ENCODE measurements around the gene SND1. TPM values are rescaled to one million over a fixed set of nuclear protein-coding genes. Genes with fewer than 3 reads are reported as not detected.
A peak's percentile ranks its signal among the peaks of the same experiment; 100 is the strongest.

SND1 gene
- total RNA-seq, 4 donors from 2014 or later = 64.3 to 77.0 (median 70.4) TPM

GRCh38 chr7:128135515-128136214, 483.7 kb downstream of the SND1 start:
- H3K4me1 ChIP-seq = peaks cover 6 to 18% (median 15%) of the 10 kb centered on the region in 4 donors
- no peak overlapping the region for H3K27ac ChIP-seq
- H3K36me3 ChIP-seq = no peaks in the 10 kb centered on the region
- TF ChIP-seq POLR2A (IDR thresholded peaks at IDR 0.05) (no peak), POLR2AphosphoS5 (IDR thresholded peaks at IDR 0.05) (no peak), CTCF (IDR thresholded peaks at IDR 0.05) (peak; percentile 42 to 92 (median 86))
- in situ Hi-C loops (cut with MboI; ENCODE audit: low pct_ligation_motif_present in 1 of 4, low pct_unique_long_range_greater_than_20kb in 1 of 4, low sequenced_read_pairs in 3 of 4) (loop anchor here in 1 of 4 donors (10.0 kb wide), 1 partner anchor 69 kb away; no protein-coding TSS in a partner anchor), intact Hi-C loops (cut with DNase I; ENCODE audit: low total_unique reads) (loop anchor here (5.0 kb wide), 1 partner anchor 72 kb away; no protein-coding TSS in a partner anchor)
- H3K27me3 ChIP-seq = peaks cover 94% of the 10 kb centered on the region
- no peaks in the 10 kb centered on the region for H3K9me3 ChIP-seq
- 0 to 1% methylated on average over 6 to 54 of the region's 57 CpGs for WGBS, 2 donors (ENCODE audit: low coverage in 1 of 2)
- H3K4me3 ChIP-seq = peak overlapping the region; percentile 35 to 67 (median 45)
- DNase-seq = peak; percentile 43

- intact Hi-C loops (cut with DNase I; ENCODE audit: low total_unique reads) = loop anchor here (5.0 kb wide), 1 partner anchor 71 kb away; no protein-coding TSS in a partner anchor
- Histone ChIP-seq H3K4me1 (peaks cover 6 to 18% (median 15%) of the 10 kb centered on the region in 4 donors), H3K27ac (no peak overlapping the region), H3K4me3 (peak overlapping the region; percentile 35 to 67 (median 45)), H3K9me3 (no peaks in the 10 kb centered on the region), H3K36me3 (no peaks in the 10 kb centered on the region), H3K27me3 (peaks cover 95% of the 10 kb centered on the region)
- in situ Hi-C loops (cut with MboI; ENCODE audit: low pct_ligation_motif_present in 1 of 4, low pct_unique_long_range_greater_than_20kb in 1 of 4, low sequenced_read_pairs in 3 of 4) = loop anchor here in 1 of 4 donors (10.0 kb wide), 1 partner anchor 69 kb away; no protein-coding TSS in a partner anchor
- 5% methylated on average over 22 of the region's 22 CpGs; no CpG with 5 or more reads in 1 of the 2 donors for WGBS, 2 donors (ENCODE audit: low coverage in 1 of 2)
- DNase-seq = no peak
- TF ChIP-seq CTCF (IDR thresholded peaks at IDR 0.05) = no peak
- TF ChIP-seq EP300 (IDR thresholded peaks at IDR 0.05; ENCODE audit: low read depth) = no peak
- TF ChIP-seq POLR2A (IDR thresholded peaks at IDR 0.05) = no peak
- TF ChIP-seq POLR2AphosphoS5 (IDR thresholded peaks at IDR 0.05) = no peak
Measured at GRCh38 chr7:128136215-128136597, 484.2 kb downstream of the SND1 start.

- in situ Hi-C loops (cut with MboI; ENCODE audit: low pct_ligation_motif_present in 1 of 4, low pct_unique_long_range_greater_than_20kb in 1 of 4, low sequenced_read_pairs in 3 of 4) (loop anchor here in 1 of 4 donors (10.0 kb wide), 1 partner anchor 68 kb away; no protein-coding TSS in a partner anchor), intact Hi-C loops (cut with DNase I; ENCODE audit: low total_unique reads) (loop anchor here (5.0 kb wide), 1 partner anchor 70 kb away; no protein-coding TSS in a partner anchor)
- DNase-seq = no peak
- Histone ChIP-seq H3K27ac (no peak overlapping the region), H3K36me3 (no peaks in the 10 kb centered on the region), H3K4me3 (no peak overlapping the region), H3K27me3 (peaks cover 89% of the 10 kb centered on the region), H3K9me3 (no peaks in the 10 kb centered on the region), H3K4me1 (peaks cover 6 to 18% (median 15%) of the 10 kb centered on the region in 4 donors)
- WGBS, 2 donors (ENCODE audit: low coverage in 1 of 2) = 0 to 35% methylated on average over 4 to 7 of the region's 9 CpGs
- TF ChIP-seq CTCF (IDR thresholded peaks at IDR 0.05) (no peak), POLR2AphosphoS5 (IDR thresholded peaks at IDR 0.05) (no peak), EP300 (IDR thresholded peaks at IDR 0.05; ENCODE audit: low read depth) (no peak), POLR2A (IDR thresholded peaks at IDR 0.05) (no peak)
Measured at GRCh38 chr7:128137181-128137580, 485.2 kb downstream of the SND1 start.

- Histone ChIP-seq H3K4me1 (peaks cover 6 to 18% (median 14%) of the 10 kb centered on the region in 4 donors), H3K36me3 (no peaks in the 10 kb centered on the region), H3K4me3 (no peak overlapping the region), H3K27me3 (peaks cover 73% of the 10 kb centered on the region), H3K9me3 (peaks cover 0 to 12% of the 10 kb centered on the region in 2 donors), H3K27ac (no peak overlapping the region)
- WGBS, 2 donors (ENCODE audit: low coverage in 1 of 2) = 50 to 76% methylated on average over 2 to 3 of the region's 3 CpGs
- in situ Hi-C loops (cut with MboI; ENCODE audit: low pct_ligation_motif_present in 1 of 4, low pct_unique_long_range_greater_than_20kb in 1 of 4, low sequenced_read_pairs in 3 of 4) = loop anchor here in 1 of 4 donors (10.0 kb wide), 1 partner anchor 65 kb away; no protein-coding TSS in a partner anchor
- intact Hi-C loops (cut with DNase I; ENCODE audit: low total_unique reads) = loop anchor here (5.0 kb wide), 1 partner anchor 68 kb away; no protein-coding TSS in a partner anchor
- TF ChIP-seq EP300 (IDR thresholded peaks at IDR 0.05; ENCODE audit: low read depth) (no peak), CTCF (IDR thresholded peaks at IDR 0.05) (no peak), POLR2AphosphoS5 (IDR thresholded peaks at IDR 0.05) (no peak), POLR2A (IDR thresholded peaks at IDR 0.05) (no peak)
- DNase-seq = no peak
Measured at GRCh38 chr7:128139406-128139805, 487.4 kb downstream of the SND1 start.

Measured in transverse colon (tissue), 4 donors.